ENCODE results near the gene WDR72.

The WDR72 gene

GRCh38 chr15:53539878-53540277 is 219.6 kb downstream of the WDR72 start:
- TF ChIP-seq POU6F1 (CRISPR knock-in tag; IDR thresholded peaks at IDR 0.05; ENCODE audit: borderline replicate concordance, low read depth) (no peak), OSR1 (CRISPR knock-in tag; IDR thresholded peaks at IDR 0.05) (no peak), ZNF70 (CRISPR knock-in tag; IDR thresholded peaks at IDR 0.05) (no peak), CSDC2 (CRISPR knock-in tag; IDR thresholded peaks at IDR 0.05) (no peak), PATZ1 (CRISPR knock-in tag; IDR thresholded peaks at IDR 0.05; ENCODE audit: borderline replicate concordance) (no peak), TSHZ2 (CRISPR knock-in tag; IDR thresholded peaks at IDR 0.05) (no peak), GLIS3 (CRISPR knock-in tag; IDR thresholded peaks at IDR 0.05) (no peak), CSRNP3 (CRISPR knock-in tag; IDR thresholded peaks at IDR 0.05) (no peak)
- ATAC-seq = no peak

- no peak for ATAC-seq
- TF ChIP-seq CSDC2 (CRISPR knock-in tag; IDR thresholded peaks at IDR 0.05) (no peak), CSRNP3 (CRISPR knock-in tag; IDR thresholded peaks at IDR 0.05) (no peak), PATZ1 (CRISPR knock-in tag; IDR thresholded peaks at IDR 0.05; ENCODE audit: borderline replicate concordance) (no peak), SNAI2 (CRISPR knock-in tag; IDR thresholded peaks at IDR 0.05) (no peak), POU6F1 (CRISPR knock-in tag; IDR thresholded peaks at IDR 0.05; ENCODE audit: borderline replicate concordance, low read depth) (no peak), ZC3H10 (CRISPR knock-in tag; IDR thresholded peaks at IDR 0.05) (no peak)
These were observed 222.9 kb downstream of the WDR72 start for GRCh38 chr15:53536479-53537120.

GRCh38 chr15:53535886-53536285 is 223.6 kb downstream of the WDR72 start:
- no peak for ATAC-seq
- TF ChIP-seq ZC3H10 (CRISPR knock-in tag; IDR thresholded peaks at IDR 0.05) = no peak
- no peak for TF ChIP-seq ARNTL (CRISPR knock-in tag; IDR thresholded peaks at IDR 0.05; ENCODE audit: borderline replicate concordance, low read depth)
- TF ChIP-seq PPARA (CRISPR knock-in tag; IDR thresholded peaks at IDR 0.05; ENCODE audit: borderline replicate concordance) = no peak
- no peak for TF ChIP-seq ISL1 (CRISPR knock-in tag; IDR thresholded peaks at IDR 0.05)
- TF ChIP-seq CSDC2 (CRISPR knock-in tag; IDR thresholded peaks at IDR 0.05) = no peak
- TF ChIP-seq ZFP3 (CRISPR knock-in tag; IDR thresholded peaks at IDR 0.05) = no peak
- TF ChIP-seq PATZ1 (CRISPR knock-in tag; IDR thresholded peaks at IDR 0.05; ENCODE audit: borderline replicate concordance) = no peak
- TF ChIP-seq ZFP30 (CRISPR knock-in tag; IDR thresholded peaks at IDR 0.05) = no peak
- no peak for TF ChIP-seq ZNF565 (CRISPR knock-in tag; conservative IDR thresholded peaks at IDR 0.05; ENCODE audit: low read depth)
- TF ChIP-seq ZNF70 (CRISPR knock-in tag; IDR thresholded peaks at IDR 0.05) = no peak
- no peak for TF ChIP-seq POU6F1 (CRISPR knock-in tag; IDR thresholded peaks at IDR 0.05; ENCODE audit: borderline replicate concordance, low read depth)
- no peak for TF ChIP-seq BACH2 (CRISPR knock-in tag; IDR thresholded peaks at IDR 0.05; ENCODE audit: borderline replicate concordance)

Measured in SK-N-SH treated with all-trans-retinoic acid at 6 μM for 48 hours (cell line).